ENCODE measurements around the gene FITM1. TPM values are rescaled to one million over a fixed set of nuclear protein-coding genes. Genes with fewer than 3 reads are reported as not detected.

FITM1 gene
- total RNA-seq, 1 donor from 2014 or later, result 1.1 TPM

GRCh38 chr14:24116128-24116814 is 14.2 kb upstream of the FITM1 start:
- intact Hi-C loops (cut with micrococcal nuclease), result loop anchor here (5.0 to 10.0 kb wide), 2 partner anchors 196 to 559 kb away; partner anchors contain the start of genes LTB4R and LTB4R2

GRCh38 chr14:24117179-24117578 is 13.3 kb upstream of the FITM1 start:
- intact Hi-C loops (cut with micrococcal nuclease), result loop anchor here (5.0 to 10.0 kb wide), 2 partner anchors 195 to 558 kb away; partner anchors contain the start of genes LTB4R and LTB4R2

- intact Hi-C loops (cut with micrococcal nuclease), result loop anchor here (5.0 to 10.0 kb wide), 2 partner anchors 193 to 555 kb away; partner anchors contain the start of genes LTB4R and LTB4R2
These were observed 10.8 kb upstream of the FITM1 start for GRCh38 chr14:24119691-24120090.

GRCh38 chr14:24121210-24121609 is 9.2 kb upstream of the FITM1 start:
- intact Hi-C loops (cut with micrococcal nuclease), result no loop called here

- intact Hi-C loops (cut with micrococcal nuclease), result no loop called here
These were observed 8.0 kb upstream of the FITM1 start for GRCh38 chr14:24122416-24122815.

- intact Hi-C loops (cut with micrococcal nuclease), result no loop called here
These were observed 7.6 kb upstream of the FITM1 start for GRCh38 chr14:24122898-24123297.

GRCh38 chr14:24123424-24124417 is 6.7 kb upstream of the FITM1 start:
- intact Hi-C loops (cut with micrococcal nuclease), result no loop called here

- intact Hi-C loops (cut with micrococcal nuclease), result no loop called here
These were observed 3.5 kb upstream of the FITM1 start for GRCh38 chr14:24126939-24127338.

- intact Hi-C loops (cut with micrococcal nuclease), result no loop called here
These were observed 2.8 kb upstream of the FITM1 start for GRCh38 chr14:24127673-24128072.

GRCh38 chr14:24129410-24129998 is 955 bp upstream of the FITM1 start:
- intact Hi-C loops (cut with micrococcal nuclease), result no loop called here

- intact Hi-C loops (cut with micrococcal nuclease), result no loop called here
These were observed 474 bp downstream of the FITM1 start for GRCh38 chr14:24130717-24131548.

- intact Hi-C loops (cut with micrococcal nuclease), result no loop called here
These were observed 1.1 kb downstream of the FITM1 start for GRCh38 chr14:24131549-24131966.

- intact Hi-C loops (cut with micrococcal nuclease), result no loop called here
These were observed 1.7 kb downstream of the FITM1 start for GRCh38 chr14:24132061-24132685.

- intact Hi-C loops (cut with micrococcal nuclease), result no loop called here
These were observed 2.5 kb downstream of the FITM1 start for GRCh38 chr14:24132976-24133375.

- intact Hi-C loops (cut with micrococcal nuclease), result no loop called here
These were observed 3.3 kb downstream of the FITM1 start for GRCh38 chr14:24133735-24134134.

- intact Hi-C loops (cut with micrococcal nuclease), result no loop called here
These were observed 5.0 kb downstream of the FITM1 start for GRCh38 chr14:24135584-24135833.

GRCh38 chr14:24135834-24136683 is 5.6 kb downstream of the FITM1 start, which contains the start of gene PSME1:
PSME1 (plus strand) TSS chr14:24136194; CDS start chr14:24136263, 69 bp downstream.
- intact Hi-C loops (cut with micrococcal nuclease), result loop anchor here (1.0 kb wide), 6 partner anchors 10 to 135 kb away; partner anchors contain the start of genes DCAF11, IPO4, IRF9 and NRL

- intact Hi-C loops (cut with micrococcal nuclease), result loop anchor here (1.0 kb wide), 6 partner anchors 9 to 134 kb away; partner anchors contain the start of genes DCAF11, IPO4, IRF9 and NRL
These were observed 6.4 kb downstream of the FITM1 start for GRCh38 chr14:24136684-24137528.

Measured in T-helper 1 cell treated with Interleukin-12 subunit alpha and Interleukin-12 subunit beta and Interleukin-4 antibody, amounts not matched to agents 30 ng/mL and 1 ng/mL, for 36 hours (primary cell).